ENCODE measurements around the gene ACOXL.

- no peak for TF ChIP-seq MAX (IDR thresholded peaks at IDR 0.05; ENCODE audit: insufficient read depth, insufficient read length)
- no peak for TF ChIP-seq JUN (IDR thresholded peaks at IDR 0.05; ENCODE audit: borderline replicate concordance, insufficient read depth, insufficient read length, low read depth)
- TF ChIP-seq, protein P1, sequence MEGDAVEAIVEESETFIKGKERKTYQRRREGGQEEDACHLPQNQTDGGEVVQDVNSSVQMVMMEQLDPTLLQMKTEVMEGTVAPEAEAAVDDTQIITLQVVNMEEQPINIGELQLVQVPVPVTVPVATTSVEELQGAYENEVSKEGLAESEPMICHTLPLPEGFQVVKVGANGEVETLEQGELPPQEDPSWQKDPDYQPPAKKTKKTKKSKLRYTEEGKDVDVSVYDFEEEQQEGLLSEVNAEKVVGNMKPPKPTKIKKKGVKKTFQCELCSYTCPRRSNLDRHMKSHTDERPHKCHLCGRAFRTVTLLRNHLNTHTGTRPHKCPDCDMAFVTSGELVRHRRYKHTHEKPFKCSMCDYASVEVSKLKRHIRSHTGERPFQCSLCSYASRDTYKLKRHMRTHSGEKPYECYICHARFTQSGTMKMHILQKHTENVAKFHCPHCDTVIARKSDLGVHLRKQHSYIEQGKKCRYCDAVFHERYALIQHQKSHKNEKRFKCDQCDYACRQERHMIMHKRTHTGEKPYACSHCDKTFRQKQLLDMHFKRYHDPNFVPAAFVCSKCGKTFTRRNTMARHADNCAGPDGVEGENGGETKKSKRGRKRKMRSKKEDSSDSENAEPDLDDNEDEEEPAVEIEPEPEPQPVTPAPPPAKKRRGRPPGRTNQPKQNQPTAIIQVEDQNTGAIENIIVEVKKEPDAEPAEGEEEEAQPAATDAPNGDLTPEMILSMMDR (IDR thresholded peaks at IDR 0.05; ENCODE audit: extremely low read depth in 1 of 2, insufficient read depth in 1 of 2, low read depth in 1 of 2, low read length in 2 of 2), result no peak
- TF ChIP-seq EZH2 (IDR thresholded peaks at IDR 0.05; ENCODE audit: borderline replicate concordance, low read depth, low read length, severe bottlenecking), result no peak
These were observed 14.0 kb upstream of the ACOXL start for GRCh38 chr2:110718382-110718781.
